Spleen (tissue), 11 donors: ENCODE results near the gene RYR1. TPM values are rescaled to one million over a fixed set of nuclear protein-coding genes. Genes with fewer than 3 reads are reported as not detected.

Experiments used
- DNase-seq: peaks from one replicate; pipeline ENCODE4 v3.0.0-alpha.2; 2020
- H3K27ac ChIP-seq, 8 donors: fragments of 200-600 bp; sonication (generic) in 7 of 8; 1 replicate in 4 of 8; 2 replicates in 4 of 8; pipeline versions ENCODE4 v1.5.0 to v1.8.0; 2016 to 2021; ENCODE audit warnings: inconsistent platforms in 4 of 8, mild to moderate bottlenecking in 4 of 8, moderate library complexity in 1 of 8
- H3K27me3 ChIP-seq, 7 donors: fragments of 200-600 bp; sonication (generic) in 6 of 7; replicated peaks in 1 of 7; 1 replicate in 4 of 7; 2 replicates in 3 of 7; pipeline versions ENCODE4 v1.5.0 to v1.8.0; 2016 to 2021; ENCODE audit warnings: inconsistent platforms in 3 of 7, mild to moderate bottlenecking in 1 of 7
- H3K36me3 ChIP-seq, 6 donors: fragments of 200-600 bp; sonication (generic) in 5 of 6; 1 replicate in 4 of 6; 2 replicates in 2 of 6; pipeline versions ENCODE4 v1.5.0 to v1.8.0; 2016 to 2021; ENCODE audit warnings: inconsistent platforms in 2 of 6
- H3K4me1 ChIP-seq, 6 donors: fragments of 200-600 bp; sonication (generic) in 5 of 6; 1 replicate in 3 of 6; 2 replicates in 3 of 6; pipeline versions ENCODE4 v1.5.0 to v1.8.0; 2016 to 2021; ENCODE audit warnings: inconsistent platforms in 3 of 6
- H3K4me3 ChIP-seq, 8 donors: fragments of 200-600 bp; sonication (generic) in 7 of 8; 1 replicate in 4 of 8; 2 replicates in 4 of 8; pipeline versions ENCODE4 v1.5.0 to v1.8.0; 2016 to 2021; ENCODE audit warnings: inconsistent platforms in 4 of 8, mild to moderate bottlenecking in 4 of 8, moderate library complexity in 2 of 8
- H3K9me3 ChIP-seq, 8 donors: fragments of 200-600 bp; sonication (generic) in 7 of 8; 1 replicate in 4 of 8; 2 replicates in 4 of 8; pipeline versions ENCODE4 v1.5.0 to v1.8.0; 2016 to 2021; ENCODE audit warnings: inconsistent platforms in 4 of 8
- CTCF ChIP-seq, 11 experiments: fragments of 200-600 bp in 7 of 11; fragments of 450-650 bp in 4 of 11; sonication (generic) in 4 of 11; IDR thresholded peaks in 8 of 11; conservative IDR thresholded peaks in 3 of 11; 1 replicate in 7 of 11; 2 replicates in 4 of 11; pipeline versions ENCODE4 v1.4.0 to v1.8.0; 2016 to 2021; ENCODE audit warnings: antibody characterized with exemption in 11 of 11, inconsistent platforms in 4 of 11, mild to moderate bottlenecking in 1 of 11
- POLR2A ChIP-seq, 3 donors: fragments of 450-650 bp; IDR thresholded peaks; one replicate each; pipeline ENCODE4 v1.5.1; 2017; ENCODE audit warnings: antibody characterized with exemption in 3 of 3, mild to moderate bottlenecking in 1 of 3
- POLR2AphosphoS5 ChIP-seq, 3 donors: sonication (generic); formaldehyde crosslinking; IDR thresholded peaks; one replicate each; pipeline ENCODE4 v1.5.1; 2017; ENCODE audit warnings: antibody characterized with exemption in 3 of 3
- WGBS, 5 donors: extraction: QIAGEN DNeasy Blood & Tissue Kit in 3 of 5; methylation state at CpG; one replicate each; pipeline versions ENCODE4 v1.1.5 to v1.1.7; 2013 to 2018; 5-methylcytosine and 5-hydroxymethylcytosine counted together
- intact Hi-C: fragments of 100-400 bp; cut with DNase I; formaldehyde crosslinking; loops from one replicate; pipeline ENCODE4 v1.15.0; 2023; ENCODE audit warnings: low total_unique reads
- polyA plus RNA-seq, 3 donors: library from polyadenylated mRNA; stranded (reverse); fragments of 200-250 nt; gene quantifications; one replicate each; pipeline ENCODE4 v1.2.1, GENCODE V29; 2013
- total RNA-seq, 7 donors: library from RNA; depleted of rRNA in 3 of 7; stranded (reverse); fragments of >200 nt in 3 of 7; fragmentation: NEBNext Ultra II Directional in 4 of 7; extraction: Animal tissue kit (Norgen Biotek cat#: 25700) in 4 of 7; gene quantifications; one replicate each; pipeline versions ENCODE4 v1.1.0 to v1.2.1, GENCODE V29; 2016 to 2021
- donor health status: healthy with polysubstance abuse.
- donor health status: DM: no; HTN: no; CAD: no; lungs with moderate emphysema.
- donor health status: DM: no; HTN: no; CAD: no.
- donor health status: Bipolar disorder and iron deficiency.
- donor health status: healthy.
- donor health status: DM: no; HTN: no; CAD: no.
- donor health status: DM: yes; HTN: yes; CAD: no.

The RYR1 gene
- total and polyA plus RNA-seq, 10 donors = 0.32 to 3.2 (median 1.3) TPM

- no peak for TF ChIP-seq POLR2AphosphoS5 (IDR thresholded peaks at IDR 0.05)
- TF ChIP-seq POLR2A (IDR thresholded peaks at IDR 0.05) = no peak
- no peak for TF ChIP-seq CTCF (IDR thresholded peaks at IDR 0.05 in 8 of 11, conservative IDR thresholded peaks at IDR 0.05 in 3 of 11)
- 79 to 89% (median 85%) methylated on average over 6 of the region's 6 CpGs for WGBS, 5 donors
- H3K27ac ChIP-seq = no peak overlapping the region
- intact Hi-C loops = no loop called here
- H3K27me3 ChIP-seq = peaks cover 0 to 37% (median 0%) of the 10 kb centered on the region in 7 donors
- no peaks in the 10 kb centered on the region for H3K9me3 ChIP-seq
- no peak for DNase-seq
- H3K4me3 ChIP-seq = no peak overlapping the region
- no peaks in the 10 kb centered on the region for H3K36me3 ChIP-seq
- H3K4me1 ChIP-seq = no peaks in the 10 kb centered on the region
Measured at GRCh38 chr19:38528931-38529330, 95.4 kb downstream of the RYR1 start.

GRCh38 chr19:38531515-38531914 is 98.0 kb downstream of the RYR1 start:
- H3K36me3 ChIP-seq = no peaks in the 10 kb centered on the region
- no peak overlapping the region for H3K4me3 ChIP-seq
- H3K27ac ChIP-seq = no peak overlapping the region
- no peaks in the 10 kb centered on the region for H3K4me1 ChIP-seq
- peaks cover 0 to 24% (median 0%) of the 10 kb centered on the region in 7 donors for H3K27me3 ChIP-seq
- H3K9me3 ChIP-seq = peaks cover 0 to 23% (median 15%) of the 10 kb centered on the region in 8 donors
- intact Hi-C loops = no loop called here
- DNase-seq = no peak
- WGBS, 5 donors = 92 to 100% (median 98%) methylated on average over 2 of the region's 2 CpGs
- TF ChIP-seq CTCF (IDR thresholded peaks at IDR 0.05 in 8 of 11, conservative IDR thresholded peaks at IDR 0.05 in 3 of 11) (no peak), POLR2AphosphoS5 (IDR thresholded peaks at IDR 0.05) (no peak), POLR2A (IDR thresholded peaks at IDR 0.05) (no peak)

- H3K27me3 ChIP-seq = peaks cover 0 to 23% (median 0%) of the 10 kb centered on the region in 7 donors
- H3K9me3 ChIP-seq = peaks cover 0 to 23% (median 15%) of the 10 kb centered on the region in 8 donors
- H3K4me3 ChIP-seq = no peak overlapping the region
- intact Hi-C loops = no loop called here
- 74 to 93% (median 87%) methylated on average over 3 of the region's 3 CpGs for WGBS, 5 donors
- no peak for DNase-seq
- TF ChIP-seq CTCF (IDR thresholded peaks at IDR 0.05 in 8 of 11, conservative IDR thresholded peaks at IDR 0.05 in 3 of 11) = no peak
- TF ChIP-seq POLR2A (IDR thresholded peaks at IDR 0.05) = no peak
- TF ChIP-seq POLR2AphosphoS5 (IDR thresholded peaks at IDR 0.05) = no peak
- H3K4me1 ChIP-seq = peaks cover 0 to 11% (median 7%) of the 10 kb centered on the region in 6 donors
- H3K27ac ChIP-seq = no peak overlapping the region
- no peaks in the 10 kb centered on the region for H3K36me3 ChIP-seq
Measured at GRCh38 chr19:38532939-38533338, 99.4 kb downstream of the RYR1 start.

GRCh38 chr19:38534574-38534973 is 101.1 kb downstream of the RYR1 start:
- no peak overlapping the region for H3K4me3 ChIP-seq
- no peak for DNase-seq
- no peaks in the 10 kb centered on the region for H3K36me3 ChIP-seq
- 90 to 97% (median 94%) methylated on average over 7 to 8 of the region's 8 CpGs for WGBS, 5 donors
- H3K27ac ChIP-seq = no peak overlapping the region
- TF ChIP-seq POLR2A (IDR thresholded peaks at IDR 0.05) (no peak), CTCF (IDR thresholded peaks at IDR 0.05 in 8 of 11, conservative IDR thresholded peaks at IDR 0.05 in 3 of 11) (no peak), POLR2AphosphoS5 (IDR thresholded peaks at IDR 0.05) (no peak)
- intact Hi-C loops = no loop called here
- H3K4me1 ChIP-seq = peaks cover 0 to 27% (median 16%) of the 10 kb centered on the region in 6 donors
- peaks cover 0 to 12% (median 0%) of the 10 kb centered on the region in 7 donors for H3K27me3 ChIP-seq
- peaks cover 0 to 23% (median 15%) of the 10 kb centered on the region in 8 donors for H3K9me3 ChIP-seq
